ENCODE measurements around the gene PI4K2B.
"Not testable (repeated sequence)": the region's sequence is repeated elsewhere in the genome, so short reads cannot be mapped to it uniquely, and the experiment has no call there.

Gene PI4K2B

GRCh38 chr4:25245181-25245580 is 11.3 kb downstream of the PI4K2B start:
- ChIA-PET CTCF (no interaction called here), POLR2A (ENCODE audit: low non-redundant PET) (no interaction called here)
- no peak overlapping the region for H3K27ac ChIP-seq
- DNase-seq (ENCODE audit: low spot score), result no peak
- TF ChIP-seq CTCF (conservative IDR thresholded peaks at IDR 0.05; ENCODE audit: low read depth), result no peak

GRCh38 chr4:25246680-25247611 is 13.1 kb downstream of the PI4K2B start:
- ChIA-PET POLR2A (ENCODE audit: low non-redundant PET) (no interaction called here), CTCF (interaction anchor here (0.6 kb wide), 1 partner anchor 55 kb away, joined by 3 read pairs; no protein-coding TSS in a partner anchor)
- H3K27ac ChIP-seq, result no peak overlapping the region
- no peak for TF ChIP-seq CTCF (conservative IDR thresholded peaks at IDR 0.05; ENCODE audit: low read depth)
- DNase-seq (ENCODE audit: low spot score), result no peak

- H3K27ac ChIP-seq; POLR2A ChIA-PET (ENCODE audit: low non-redundant PET); DNase-seq (ENCODE audit: low spot score); CTCF ChIA-PET: not testable (repeated sequence)
Measured at GRCh38 chr4:25248875-25249274, 15.0 kb downstream of the PI4K2B start.

GRCh38 chr4:25249494-25249893 is 15.7 kb downstream of the PI4K2B start:
- POLR2A ChIA-PET (ENCODE audit: low non-redundant PET); H3K27ac ChIP-seq; DNase-seq (ENCODE audit: low spot score); CTCF ChIA-PET: not testable (repeated sequence)

- ChIA-PET CTCF (no interaction called here), POLR2A (ENCODE audit: low non-redundant PET) (interaction anchor here (1.3 kb wide), 1 partner anchor 18 kb away, joined by 4 read pairs; no protein-coding TSS in a partner anchor)
- H3K27ac ChIP-seq, result 0 out of 2 replicates have a peak overlapping the region, but pooled peaks have one; percentile 31
- no peak for DNase-seq (ENCODE audit: low spot score)
- no peak for TF ChIP-seq CTCF (conservative IDR thresholded peaks at IDR 0.05; ENCODE audit: low read depth)
Measured at GRCh38 chr4:25252230-25253070, 18.6 kb downstream of the PI4K2B start.

- DNase-seq (ENCODE audit: low spot score), result peak; percentile 27
- no peak overlapping the region for H3K27ac ChIP-seq
- POLR2A ChIA-PET (ENCODE audit: low non-redundant PET), result interaction anchor here (1.3 kb wide), 1 partner anchor 19 kb away, joined by 4 read pairs; no protein-coding TSS in a partner anchor
- CTCF ChIA-PET, result interaction anchor here (1.2 kb wide), 1 partner anchor 19 kb away, joined by 4 read pairs; no protein-coding TSS in a partner anchor
- TF ChIP-seq CTCF (conservative IDR thresholded peaks at IDR 0.05; ENCODE audit: low read depth), result no peak
Measured at GRCh38 chr4:25253071-25253445, 19.2 kb downstream of the PI4K2B start.

GRCh38 chr4:25253786-25254185 is 20.0 kb downstream of the PI4K2B start:
- DNase-seq (ENCODE audit: low spot score), result not testable (repeated sequence)

More at GRCh38 chr4:25253786-25254185, 20.0 kb downstream of the PI4K2B start:
- ChIA-PET CTCF (interaction anchor here (0.6 to 1.2 kb wide), 2 partner anchors 19 to 714 kb away, joined by 3 to 4 read pairs; no protein-coding TSS in a partner anchor), POLR2A (ENCODE audit: low non-redundant PET) (interaction anchor here (1.3 kb wide), 1 partner anchor 19 kb away, joined by 4 read pairs; no protein-coding TSS in a partner anchor)
- H3K27ac ChIP-seq, result not testable (repeated sequence)

Data from RWPE1 (cell line).